HepG2 (cell line): ENCODE results near the gene AIMP2. TPM values are rescaled to one million over a fixed set of nuclear protein-coding genes. Genes with fewer than 3 reads are reported as not detected.
A peak's percentile ranks its signal among the peaks of the same experiment; 100 is the strongest.
"Not testable (repeated sequence)": the region's sequence is repeated elsewhere in the genome, so short reads cannot be mapped to it uniquely, and the experiment has no call there.

ENCODE experiments used
- ATAC-seq: fragments of 200-7000 bp; cut with Tn5 transposase; 3 replicates; pipeline ENCODE4 v1.9.1; 2020; ENCODE audit warnings: mild to moderate bottlenecking, moderate library complexity
- BruUV-seq: library from RNA; stranded (reverse); fragments of 400-500 nt; replicated peaks from 2 replicates; lab custom pipeline; 2021; lab: Mats Ljungman, UMichigan
- CTCF ChIA-PET: fragments of 300-600 bp; formaldehyde crosslinking; extraction: SDS; loops from one replicate; lab custom pipeline; 2021; ENCODE audit warnings: low total read pairs, inconsistent platforms, low intra/inter-chr PET ratio; lab: Yijun Ruan, JAX
- POLR2A ChIA-PET: fragments of 350-600 bp; sonication (Branson Sonifier 250); formaldehyde crosslinking; loops from one replicate; lab custom pipeline; 2020; ENCODE audit warnings: antibody characterized with exemption, inconsistent platforms; lab: Yijun Ruan, JAX
- DNase-seq: peaks from one replicate; pipeline ENCODE4 v3.0.0-alpha.2; 2015; ENCODE audit warnings: low spot score
- FAIRE-seq: peaks from 3 replicates; lab custom pipeline; 2011; peaks lifted over from hg19 to GRCh38; lab: Jason Lieb, UNC
- H2AFZ ChIP-seq: one replicate; pipeline ENCODE4 v1.6.1; 2011; ENCODE audit warnings: low read length, inconsistent platforms
- H3K27ac ChIP-seq: fragments of 300-600 bp; 3 replicates; pipeline ENCODE4 v1.8.0; 2011; ENCODE audit warnings: mixed run types, mild to moderate bottlenecking, mixed read lengths, low read length, inconsistent platforms; ENCODE audit not compliant: insufficient read depth; ENCODE audit errors: extremely low read length
- H3K27me3 ChIP-seq, 2 experiments: fragments of 200-600 bp in 1 of 2; 2 replicates in 1 of 2; 3 replicates in 1 of 2; pipeline versions ENCODE4 v1.6.0 to v1.8.0; 2011; ENCODE audit warnings: low read length in 2 of 2, mild to moderate bottlenecking in 2 of 2, moderate library complexity in 2 of 2, inconsistent platforms in 1 of 2; ENCODE audit not compliant: insufficient read depth in 2 of 2, control insufficient read depth in 1 of 2
- H3K36me3 ChIP-seq, 2 experiments: fragments of 200-600 bp in 1 of 2; replicated peaks in 1 of 2; 2 replicates in 1 of 2; 3 replicates in 1 of 2; pipeline versions ENCODE4 v1.5.1 to v1.8.0; 2011; ENCODE audit warnings: low read length in 2 of 2, inconsistent platforms in 1 of 2; ENCODE audit not compliant: insufficient read depth in 2 of 2, control insufficient read depth in 1 of 2
- H3K4me1 ChIP-seq: 2 replicates; pipeline ENCODE4 v1.5.1; 2012; ENCODE audit warnings: low read length, inconsistent platforms; ENCODE audit not compliant: insufficient read depth
- H3K4me2 ChIP-seq: 2 replicates; pipeline ENCODE4 v1.6.0; 2011; ENCODE audit warnings: low read depth, low read length, inconsistent platforms
- H3K4me3 ChIP-seq, 3 experiments: fragments of 200-600 bp in 1 of 3; sonication (generic), shearing (Covaris generic) in 1 of 3; replicated peaks in 1 of 3; 2 replicates each; pipeline ENCODE4 v1.5.1; 2011 to 2016; ENCODE audit warnings: low read length in 3 of 3, inconsistent platforms in 2 of 3, low read depth in 2 of 3, mild to moderate bottlenecking in 2 of 3, control low read depth in 1 of 3, mixed read lengths in 1 of 3; ENCODE audit not compliant: insufficient read depth in 1 of 3
- H3K79me2 ChIP-seq: one replicate; pipeline ENCODE4 v1.6.1; 2011; ENCODE audit warnings: low read length, inconsistent platforms; ENCODE audit not compliant: insufficient read depth
- H3K9ac ChIP-seq: 2 replicates; pipeline ENCODE4 v1.6.0; 2011; ENCODE audit warnings: mild to moderate bottlenecking, low read depth, low read length, inconsistent platforms; ENCODE audit not compliant: insufficient read depth
- H3K9me3 ChIP-seq: 2 replicates; pipeline ENCODE4 v1.5.1; 2012; ENCODE audit warnings: mild to moderate bottlenecking, low read length
- H4K20me1 ChIP-seq: 2 replicates; pipeline ENCODE4 v1.6.0; 2011; ENCODE audit warnings: inconsistent platforms, mild to moderate bottlenecking, low read length, moderate library complexity; ENCODE audit not compliant: insufficient read depth
- CERS6 ChIP-seq: sonication (generic); formaldehyde crosslinking; IDR thresholded peaks from 2 replicates; pipeline ENCODE4 v1.5.0; 2020; ENCODE audit warnings: missing genetic modification reagents
- DNMT3B ChIP-seq: conservative IDR thresholded peaks from 2 replicates; pipeline ENCODE4 v1.6.1; 2016; ENCODE audit warnings: missing biosample characterization, control low read depth
- ESRRA ChIP-seq: sonication (generic); formaldehyde crosslinking; IDR thresholded peaks from 2 replicates; pipeline ENCODE4 v1.5.1; 2020; ENCODE audit warnings: mild to moderate bottlenecking, low read depth, missing genetic modification reagents
- FOXO1 ChIP-seq: sonication (generic); formaldehyde crosslinking; IDR thresholded peaks from 2 replicates; pipeline ENCODE4 v1.4.0; 2020; ENCODE audit warnings: missing genetic modification reagents
- KDM4B ChIP-seq: sonication (generic); formaldehyde crosslinking; IDR thresholded peaks from 2 replicates; pipeline ENCODE4 v1.4.0; 2020; ENCODE audit warnings: missing genetic modification reagents
- MAFG ChIP-seq: sonication (generic); formaldehyde crosslinking; IDR thresholded peaks from 2 replicates; pipeline ENCODE4 v1.5.1; 2020; ENCODE audit warnings: mild to moderate bottlenecking, missing genetic modification reagents
- NFE2L1 ChIP-seq: sonication (generic); formaldehyde crosslinking; IDR thresholded peaks from 2 replicates; pipeline ENCODE4 v1.4.0; 2020; ENCODE audit warnings: missing genetic modification reagents, mild to moderate bottlenecking, borderline replicate concordance
- SAP130 ChIP-seq: IDR thresholded peaks from 2 replicates; pipeline ENCODE4 v1.6.1; 2016; ENCODE audit warnings: low read depth
- SMC3 ChIP-seq: IDR thresholded peaks from 2 replicates; pipeline ENCODE4 v1.6.1; 2011; ENCODE audit warnings: low read length, improper control_type of control experiment
- ZNF18 ChIP-seq: sonication (generic); formaldehyde crosslinking; IDR thresholded peaks from 2 replicates; pipeline ENCODE4 v1.8.0; 2022; ENCODE audit warnings: mild to moderate bottlenecking, missing genetic modification reagents; ENCODE audit not compliant: insufficient replicate concordance
- ZNF362 ChIP-seq: sonication (generic); formaldehyde crosslinking; IDR thresholded peaks from 2 replicates; pipeline ENCODE4 v1.4.0; 2020; ENCODE audit warnings: missing genetic modification reagents, mild to moderate bottlenecking, borderline replicate concordance
- ZSCAN5A ChIP-seq: sonication (generic); formaldehyde crosslinking; IDR thresholded peaks from 2 replicates; pipeline ENCODE4 v1.8.0; 2022; ENCODE audit warnings: mild to moderate bottlenecking, missing genetic modification reagents, borderline replicate concordance
- WGBS: methylation state at CpG from one replicate; pipeline ENCODE4 v1.1.6; 2017; ENCODE audit warnings: low lambda C conversion rate; 5-methylcytosine and 5-hydroxymethylcytosine counted together
- in situ Hi-C: cut with HindIII; loops from 2 replicates; pipeline ENCODE4 v1.10.0; 2017; ENCODE audit warnings: low pct_unique_long_range_greater_than_20kb; ENCODE audit not compliant: extremely low pct_ligation_motif_present
- intact Hi-C: fragments of 100-400 bp; cut with micrococcal nuclease; formaldehyde crosslinking; loops from one replicate; pipeline ENCODE4 v1.10.0; 2022; ENCODE audit not compliant: unreplicated experiment
- polyA plus RNA-seq, 8 experiments: library from polyadenylated mRNA; depleted of rRNA in 3 of 8; stranded (reverse) in 7 of 8; unstranded in 1 of 8; fragments of >200 nt; fragmentation: Illumina TruSeq in 4 of 8; extraction: Trizol in 4 of 8; gene quantifications; 2 replicates each; pipeline versions ENCODE4 v1.2.1 to v1.2.3, GENCODE V29; 2011 to 2016; ENCODE audit warnings: low read depth in 4 of 8, missing spikeins in 1 of 8, mixed read lengths in 1 of 8; ENCODE audit not compliant: insufficient read depth in 1 of 8
- total RNA-seq, 5 experiments: library from RNA; depleted of rRNA; stranded (reverse); fragments of >200 nt; fragmentation: Illumina TruSeq; extraction: Trizol; gene quantifications; 2 replicates each; pipeline ENCODE4 v1.2.3, GENCODE V29; 2016; ENCODE audit warnings: low read depth in 1 of 5

The AIMP2 gene
- total and polyA plus RNA-seq, 2 of the 13 experiments (the other 11 are each of a cell fraction or from before 2014, with no cell fraction given): 38.2 to 84.9 TPM

GRCh38 chr7:5987061-5987460 lies 22.0 kb upstream of the AIMP2 start:
- H3K9ac ChIP-seq, H3K4me2 ChIP-seq, CTCF ChIA-PET, POLR2A ChIA-PET, H3K27ac ChIP-seq, intact Hi-C loops, H2AFZ ChIP-seq, H3K4me3 ChIP-seq, H3K9me3 ChIP-seq, H4K20me1 ChIP-seq, FAIRE-seq, H3K4me1 ChIP-seq, ATAC-seq, in situ Hi-C loops, H3K27me3 ChIP-seq, H3K79me2 ChIP-seq, DNase-seq: not testable (repeated sequence)
- BruUV-seq: TSS peak; percentile 56
- H3K36me3 ChIP-seq: peaks cover 0 to 21% of the 10 kb centered on the region in 2 experiments; a peak in 2 of 5 replicates
- 97% methylated on average over 15 of the region's 15 CpGs for WGBS

GRCh38 chr7:5997210-5997808 lies 11.8 kb upstream of the AIMP2 start:
- no TSS peak for BruUV-seq
- Histone ChIP-seq H3K9me3 (no peaks in the 10 kb centered on the region), H3K4me3 (no peak overlapping the region), H3K27ac (no peak overlapping the region), H3K4me2 (no peak overlapping the region), H3K9ac (no peak overlapping the region), H2AFZ (no peak overlapping the region), H3K27me3 (no peaks in the 10 kb centered on the region), H4K20me1 (no peaks in the 10 kb centered on the region), H3K79me2 (no peaks in the 10 kb centered on the region), H3K36me3 (peaks cover 3 to 32% of the 10 kb centered on the region in 2 experiments; a peak in 4 of 5 replicates), H3K4me1 (no peaks in the 10 kb centered on the region)
- POLR2A ChIA-PET: interaction anchor here (0.7 to 1.4 kb wide), 2 partner anchors 109 to 110 kb away, joined by 4 to 7 read pairs; no protein-coding TSS in a partner anchor
- DNase-seq: peak; percentile 66
- in situ Hi-C loops: no loop called here
- peak; percentile 66 for FAIRE-seq
- ATAC-seq: peak; percentile 77
- intact Hi-C loops: loop anchor here (1.0 kb wide), 1 partner anchor 109 kb away; no protein-coding TSS in a partner anchor
- 58% methylated on average over 10 of the region's 10 CpGs for WGBS
- CTCF ChIA-PET: interaction anchor here (0.8 to 1.4 kb wide), 2 partner anchors 109 to 326 kb away, joined by 3 to 16 read pairs; no protein-coding TSS in a partner anchor
- TF ChIP-seq MAFG (CRISPR knock-in tag) (no peak), ZNF362 (CRISPR knock-in tag) (peak; percentile 95), ZSCAN5A (CRISPR knock-in tag) (no peak), FOXO1 (CRISPR knock-in tag) (no peak), CERS6 (CRISPR knock-in tag) (no peak), KDM4B (no peak), ESRRA (no peak), ZNF18 (CRISPR knock-in tag) (no peak), NFE2L1 (CRISPR knock-in tag) (no peak), SMC3 (peak; percentile 81), SAP130 (CRISPR knock-in tag) (peak; percentile 38; the same call in 1 of the 2 replicates), DNMT3B (CRISPR knock-in tag) (no peak)
